ENCODE data around the gene TMEM150B.
A peak's percentile ranks its signal among the peaks of the same experiment; 100 is the strongest.

TMEM150B gene

GRCh38 chr19:55353803-55354697, 28.9 kb upstream of the TMEM150B start:
- DNase-seq, result peak; percentile 22

DNA sequence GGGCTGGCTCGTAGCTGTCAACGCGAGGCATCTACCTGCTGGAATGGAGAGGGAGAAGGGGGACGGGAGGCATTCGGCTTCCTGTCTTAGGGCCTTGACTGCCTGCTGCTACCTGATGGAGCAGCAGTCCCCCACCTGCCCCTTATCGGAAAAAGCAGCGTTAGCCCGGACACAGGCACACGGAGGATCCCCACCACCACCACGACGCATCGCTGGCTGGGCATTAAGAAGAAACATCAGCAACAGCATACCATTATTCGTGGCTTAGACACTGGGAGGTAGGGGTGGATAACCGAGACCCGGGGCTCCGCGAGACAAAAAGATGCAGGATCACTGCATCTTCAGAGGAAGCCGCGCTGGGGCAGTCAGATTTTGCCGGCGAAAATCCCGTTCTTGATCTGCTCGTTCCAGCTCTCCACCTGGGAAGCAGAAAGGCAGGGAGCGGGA, 28.2 kb upstream of the TMEM150B start:
- DNase-seq, result no peak

- DNase-seq, result no peak
Observed at GRCh38 chr19:55352549-55353145, 27.5 kb upstream of the TMEM150B start.

- DNase-seq, result no peak
Observed at GRCh38 chr19:55352040-55352439, 26.9 kb upstream of the TMEM150B start.

DNA sequence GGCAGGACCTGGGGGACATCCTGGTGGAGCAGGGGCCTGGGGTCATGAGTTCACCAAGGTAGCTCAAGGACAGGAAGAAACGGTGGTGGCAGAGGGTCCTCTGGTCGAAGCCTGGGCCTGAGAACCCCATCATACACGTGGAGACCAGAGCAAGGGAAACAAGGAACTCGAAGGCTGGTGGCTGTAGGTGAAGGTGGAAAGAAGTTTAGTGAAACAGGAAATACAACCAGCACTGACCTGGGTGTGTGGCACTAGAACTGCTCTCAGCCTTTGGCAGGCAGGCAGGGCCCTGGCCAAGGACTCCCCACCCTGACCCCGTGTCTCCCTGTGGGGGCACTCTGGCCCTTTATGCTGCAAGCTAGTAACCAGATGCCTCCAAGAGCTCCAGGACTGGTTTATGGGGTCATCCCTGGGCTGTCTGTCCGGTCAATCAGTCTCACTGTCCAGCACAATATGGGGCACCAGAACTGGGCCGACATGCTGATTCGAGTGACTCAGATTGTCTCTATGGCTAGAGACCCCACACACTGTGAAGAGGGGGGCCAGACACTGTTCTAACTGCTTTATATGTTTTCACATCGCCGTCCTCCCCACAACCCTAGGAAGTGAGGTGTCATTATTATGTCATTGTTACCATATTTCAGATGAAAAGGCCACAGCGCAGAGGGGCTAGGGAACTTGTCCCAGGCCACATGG, 25.6 kb upstream of the TMEM150B start:
- no peak for DNase-seq

DNA sequence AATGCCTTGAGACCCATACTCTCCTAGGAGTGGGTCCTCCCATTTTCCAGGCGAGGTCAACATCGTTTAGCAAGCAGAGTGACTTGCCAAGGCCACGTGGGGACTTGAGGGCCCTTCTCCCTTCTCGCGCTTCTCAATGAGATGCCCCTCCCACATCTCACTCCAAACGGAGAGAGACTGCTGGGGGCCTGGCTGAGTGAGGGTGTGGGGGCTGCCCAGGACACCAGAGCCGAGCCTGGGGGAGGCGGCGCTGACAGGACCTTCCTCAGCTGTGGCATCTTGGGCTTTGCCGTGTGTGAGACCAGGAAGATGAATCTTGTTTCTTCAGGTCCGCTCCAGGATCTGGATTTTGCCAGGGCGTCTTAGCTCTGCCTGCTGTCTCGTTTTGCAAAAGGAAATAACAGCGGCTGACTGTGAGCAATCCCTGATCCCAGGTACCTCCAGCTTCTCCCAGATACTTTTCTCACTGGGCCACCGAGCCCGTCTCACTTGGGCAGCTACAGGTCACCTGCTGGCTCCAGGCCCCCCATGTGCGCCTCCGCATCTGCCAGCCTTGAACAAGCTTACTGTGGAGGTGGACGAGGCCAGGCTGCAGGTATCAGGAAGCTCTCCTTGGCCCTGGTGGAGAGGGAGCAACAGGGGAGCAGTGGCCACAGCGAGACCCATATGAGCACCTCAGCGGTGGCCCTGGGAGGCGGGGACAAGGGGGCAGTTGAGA, 23.3 kb upstream of the TMEM150B start:
- DNase-seq, result no peak

- DNase-seq, result no peak
Observed at GRCh38 chr19:55347442-55348009, 22.4 kb upstream of the TMEM150B start.

GRCh38 chr19:55346725-55347441, 21.7 kb upstream of the TMEM150B start:
- no peak for DNase-seq

DNA sequence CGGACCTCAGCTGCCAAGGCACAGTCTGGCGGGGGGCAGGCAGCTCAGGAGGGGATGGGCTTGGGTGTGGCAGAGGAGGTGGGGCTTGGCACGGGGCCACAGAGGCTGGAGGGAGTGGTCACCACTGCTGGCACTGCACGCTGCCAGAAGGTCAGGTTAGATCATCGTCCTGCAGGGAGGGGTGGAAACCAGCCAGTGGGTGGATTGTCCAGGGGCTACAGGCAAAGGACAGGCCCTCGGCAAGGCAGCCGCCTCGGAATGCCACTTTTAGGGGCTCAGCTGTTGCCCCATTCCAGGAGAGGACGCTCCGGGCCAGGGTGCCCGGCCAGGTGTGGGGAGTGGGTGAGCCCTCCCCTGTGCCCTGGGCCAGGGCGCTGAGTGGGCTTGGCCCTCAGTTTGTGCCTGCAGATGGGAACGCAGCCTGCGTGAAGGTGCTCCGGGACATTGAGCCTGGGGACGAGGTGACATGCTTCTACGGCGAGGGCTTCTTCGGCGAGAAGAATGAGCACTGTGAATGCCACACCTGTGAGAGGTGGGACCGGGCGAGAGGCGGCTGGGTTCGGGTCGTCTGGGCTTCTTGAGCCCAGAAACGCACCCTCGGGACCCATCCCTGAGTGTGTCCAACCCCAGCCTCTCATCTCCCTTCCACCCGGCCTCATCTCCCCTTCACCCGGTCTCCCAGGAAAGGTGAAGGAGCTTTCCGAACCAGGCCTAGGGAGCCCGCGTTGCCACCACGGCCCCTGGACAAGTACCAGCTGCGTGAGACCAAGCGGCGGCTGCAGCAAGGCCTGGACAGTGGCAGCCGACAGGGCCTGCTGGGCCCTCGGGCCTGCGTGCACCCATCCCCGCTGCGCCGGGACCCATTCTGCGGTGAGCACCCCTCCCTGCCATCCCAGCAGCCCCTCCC, 20.9 kb upstream of the TMEM150B start:
- no peak for DNase-seq

GRCh38 chr19:55345101-55345817, 20.1 kb upstream of the TMEM150B start:
- DNase-seq, result no peak

DNA sequence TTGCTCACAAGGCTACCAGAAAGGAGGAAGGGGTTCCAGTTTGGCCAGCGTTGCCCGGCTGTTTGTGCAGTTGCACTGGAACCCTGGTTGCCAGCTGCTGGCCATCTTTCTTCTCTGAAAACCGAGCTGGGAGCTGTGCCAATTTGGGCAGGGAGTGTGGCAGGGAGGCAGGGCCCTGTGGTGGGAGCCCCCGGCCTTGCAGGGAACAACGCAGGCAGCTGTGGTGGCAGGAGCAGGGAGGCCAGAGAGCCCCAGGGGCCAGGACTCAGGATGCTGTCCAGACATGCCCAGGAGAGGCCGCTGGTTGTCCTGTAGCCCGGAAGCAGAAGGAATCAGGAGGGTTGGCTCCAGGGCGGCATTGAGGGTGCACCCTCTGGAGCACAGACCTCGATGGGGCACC, 19.3 kb upstream of the TMEM150B start:
- no peak for DNase-seq

DNA sequence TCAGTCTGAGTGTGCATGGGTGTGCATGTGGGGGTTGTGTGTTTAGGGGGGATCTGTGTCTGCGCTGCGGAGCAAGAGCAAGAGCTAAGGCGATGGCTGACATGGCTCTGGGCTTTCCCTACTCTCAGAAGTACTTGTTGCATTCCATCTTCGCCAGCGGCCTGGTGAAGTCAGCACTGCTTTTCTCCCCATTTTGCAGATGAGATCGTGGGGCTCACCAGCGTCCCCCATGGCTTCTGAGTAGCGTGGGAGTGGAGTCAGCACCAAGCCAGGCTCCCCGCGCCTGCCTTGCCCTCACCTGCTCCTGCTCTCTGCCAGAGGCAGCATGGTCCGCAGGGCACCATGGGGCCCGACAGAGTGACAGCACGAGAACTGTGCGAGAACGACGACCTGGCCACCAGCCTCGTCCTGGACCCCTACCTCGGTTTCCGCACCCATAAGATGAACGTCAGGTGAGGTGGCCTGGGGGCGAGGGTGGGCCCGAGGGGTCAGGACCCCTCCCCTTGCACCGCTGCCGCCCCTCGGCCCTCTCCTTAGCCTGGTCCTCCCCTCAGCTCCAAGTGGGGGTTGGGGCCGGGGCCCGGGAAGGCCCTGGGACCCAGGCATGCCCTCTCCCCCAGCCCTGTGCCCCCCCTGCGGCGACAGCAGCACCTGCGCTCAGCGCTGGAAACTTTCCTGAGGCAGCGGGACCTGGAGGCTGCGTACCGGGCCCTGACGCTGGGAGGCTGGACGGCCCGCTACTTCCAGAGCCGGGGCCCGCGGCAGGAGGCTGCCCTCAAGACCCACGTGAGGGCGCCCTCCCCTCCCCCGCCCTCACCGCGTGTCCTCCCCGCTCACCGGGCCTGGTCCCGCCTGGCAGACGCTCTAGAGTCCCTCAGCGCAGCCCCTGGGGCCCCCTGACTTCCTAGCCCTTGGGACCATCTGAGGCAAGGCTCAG, 16.7 kb upstream of the TMEM150B start:
- no peak for DNase-seq

DNA sequence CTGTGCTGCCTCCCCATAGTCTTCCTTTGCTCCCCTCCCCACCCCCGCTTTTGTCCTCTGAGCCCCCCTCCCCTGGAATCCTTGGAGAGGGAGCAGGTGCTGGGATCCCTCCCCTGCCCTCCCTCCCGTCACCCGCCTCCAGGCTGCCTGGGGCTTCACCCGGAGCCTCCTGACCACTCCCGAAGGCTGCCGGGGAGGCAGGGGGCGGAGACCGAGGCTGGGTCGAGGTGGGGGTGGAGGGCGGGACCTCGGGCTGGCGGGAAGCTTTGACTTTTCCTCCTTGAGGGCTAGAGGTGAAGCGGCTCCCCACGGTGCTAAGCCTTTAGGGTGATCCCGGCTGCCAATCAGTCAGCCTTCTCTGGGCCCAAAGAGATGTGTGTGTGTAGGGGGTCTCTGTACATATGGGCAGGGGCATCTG, 16.0 kb upstream of the TMEM150B start:
- peak; percentile 84 for DNase-seq

DNA sequence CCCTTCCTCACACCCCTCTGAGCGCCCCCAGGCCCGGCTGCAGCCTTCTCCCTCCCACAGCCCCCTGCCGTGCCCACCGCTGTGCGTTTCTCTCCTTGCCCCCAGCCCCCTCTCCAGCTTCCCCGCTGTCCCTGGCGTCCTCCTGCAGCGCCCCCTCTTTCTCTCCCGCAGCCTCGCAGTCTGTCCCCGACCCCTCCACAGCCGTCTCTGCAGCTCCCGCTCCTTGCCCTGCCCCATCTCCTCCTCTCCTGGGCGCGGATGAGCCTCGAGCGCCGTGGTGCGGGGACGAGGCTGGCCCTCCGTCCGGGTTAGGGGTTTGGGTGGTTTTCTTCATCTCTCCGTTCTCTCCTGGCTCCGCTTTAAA, 15.6 kb upstream of the TMEM150B start:
- DNase-seq, result no peak

GRCh38 chr19:55339889-55340783, 15.0 kb upstream of the TMEM150B start:
- DNase-seq, result no peak

DNA sequence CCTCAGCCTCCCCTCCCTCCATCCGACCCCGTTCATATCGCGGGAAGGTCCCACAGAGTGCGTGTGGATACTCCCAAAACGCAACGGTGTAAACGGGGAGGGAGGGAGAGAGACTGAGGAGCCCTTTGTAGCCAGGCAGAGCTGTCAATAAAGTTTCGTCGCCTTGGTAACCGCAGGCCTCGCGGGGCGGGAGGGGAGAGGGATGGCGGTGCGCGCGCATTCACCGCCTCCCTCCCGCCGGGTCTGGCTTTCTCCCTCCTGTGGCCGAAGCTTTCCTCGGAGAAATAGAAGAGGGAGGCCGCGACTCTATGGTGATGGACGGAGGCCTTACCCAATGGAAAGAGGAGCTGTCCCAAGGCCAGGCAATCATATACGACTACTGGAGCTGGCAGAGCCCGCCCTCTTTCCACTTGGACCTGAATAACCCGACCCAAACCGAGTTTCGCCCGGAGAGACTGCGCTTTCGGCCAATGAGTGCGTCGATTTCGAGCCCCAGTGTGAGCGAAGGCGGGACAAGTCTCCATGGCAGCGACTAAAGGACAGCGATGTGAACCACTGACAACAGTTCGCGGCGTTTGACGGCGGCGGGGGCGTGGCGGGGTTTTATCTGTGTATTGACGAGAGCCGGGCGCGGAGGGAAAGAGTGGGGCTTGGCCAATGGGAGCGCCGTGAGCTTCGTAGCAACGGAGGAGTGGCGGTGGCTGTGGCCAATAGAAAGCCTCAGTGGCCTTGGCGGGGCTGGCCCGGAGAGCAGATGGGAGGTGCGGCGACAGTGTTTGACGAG, 14.2 kb upstream of the TMEM150B start, which contains the start of gene KMT5C:
Gene KMT5C, plus strand, starts transcription at position 772 of the 784 bp plus-strand sequence. CDS start 2,061 bp downstream, outside the sequence.
- DNase-seq, result peak; percentile 100

DNA sequence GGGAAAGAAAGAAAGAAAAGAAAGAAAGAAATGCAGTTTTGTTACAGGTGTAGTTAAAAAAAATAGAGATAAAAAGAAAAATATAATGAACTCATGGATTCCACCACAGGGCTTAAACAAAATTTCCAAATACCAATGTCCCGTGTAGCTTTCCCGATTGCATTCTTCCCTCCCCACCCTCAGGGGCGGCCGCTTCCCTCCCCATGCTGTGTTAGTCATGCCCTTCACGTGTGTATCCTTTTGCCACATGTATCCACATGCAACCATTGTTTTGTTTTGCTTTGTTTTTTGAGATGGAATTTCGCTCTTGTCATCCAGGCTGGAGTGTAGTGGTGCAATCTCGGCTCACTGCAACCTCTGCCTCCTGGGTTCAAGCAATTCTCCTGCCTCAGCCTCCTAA, 11.0 kb upstream of the TMEM150B start:
- DNase-seq, result no peak

All from NCI-H2029 (cell line).